Spinal cord (tissue), 10 donors: ENCODE data around the gene SOX18. TPM values are rescaled to one million over a fixed set of nuclear protein-coding genes. Genes with fewer than 3 reads are reported as not detected.
"Not testable (repeated sequence)": the region's sequence is repeated elsewhere in the genome, so short reads cannot be mapped to it uniquely, and the experiment has no call there.

Experiments
- DNase-seq, 6 donors: peaks; one replicate each; pipeline versions ENCODE4 v3.0.0 to v3.0.0-alpha.2; 2013 to 2015; ENCODE audit warnings: low spot score in 6 of 6, low read depth in 4 of 6
- H3K27ac ChIP-seq: one replicate; pipeline ENCODE4 v1.5.1; 2013; ENCODE audit warnings: low read depth, low read length, control low read depth
- H3K27me3 ChIP-seq: one replicate; pipeline ENCODE4 v1.6.1; 2013; ENCODE audit warnings: low read length; ENCODE audit not compliant: control insufficient read depth, insufficient read depth
- H3K36me3 ChIP-seq: one replicate; pipeline ENCODE4 v1.6.1; 2013; ENCODE audit warnings: low read length; ENCODE audit not compliant: control insufficient read depth, insufficient read depth
- H3K4me1 ChIP-seq: one replicate; pipeline ENCODE4 v1.6.1; 2013; ENCODE audit warnings: low read length; ENCODE audit not compliant: control insufficient read depth, insufficient read depth
- H3K4me3 ChIP-seq: one replicate; pipeline ENCODE4 v1.5.1; 2013; ENCODE audit warnings: low read depth, low read length, control low read depth
- H3K9me3 ChIP-seq: one replicate; pipeline ENCODE4 v1.6.1; 2013; ENCODE audit warnings: low read length; ENCODE audit not compliant: control insufficient read depth, insufficient read depth
- WGBS: methylation state at CpG from one replicate; pipeline ENCODE4 v1.1.5; 2013; ENCODE audit warnings: missing lambda C conversion rate; ENCODE audit not compliant: insufficient coverage; 5-methylcytosine and 5-hydroxymethylcytosine counted together
- polyA plus RNA-seq, 2 donors: library from polyadenylated mRNA; unstranded; fragments of 120-200 nt; gene quantifications; one replicate each; pipeline ENCODE4 v1.2.1, GENCODE V29; 2013; ENCODE audit not compliant: insufficient read length in 2 of 2
- total RNA-seq, 2 donors: library from RNA; depleted of rRNA in 1 of 2; stranded (reverse); fragments of 120-200 nt in 1 of 2; fragments of >200 nt in 1 of 2; gene quantifications; one replicate each; pipeline versions ENCODE4 v1.2.3 to v1.2.4, GENCODE V29; 2013 to 2014
- donor health status: healthy.

Gene SOX18
- total and polyA plus RNA-seq, 4 donors, result 2.4 to 12.3 (median 5.8) TPM

DNA sequence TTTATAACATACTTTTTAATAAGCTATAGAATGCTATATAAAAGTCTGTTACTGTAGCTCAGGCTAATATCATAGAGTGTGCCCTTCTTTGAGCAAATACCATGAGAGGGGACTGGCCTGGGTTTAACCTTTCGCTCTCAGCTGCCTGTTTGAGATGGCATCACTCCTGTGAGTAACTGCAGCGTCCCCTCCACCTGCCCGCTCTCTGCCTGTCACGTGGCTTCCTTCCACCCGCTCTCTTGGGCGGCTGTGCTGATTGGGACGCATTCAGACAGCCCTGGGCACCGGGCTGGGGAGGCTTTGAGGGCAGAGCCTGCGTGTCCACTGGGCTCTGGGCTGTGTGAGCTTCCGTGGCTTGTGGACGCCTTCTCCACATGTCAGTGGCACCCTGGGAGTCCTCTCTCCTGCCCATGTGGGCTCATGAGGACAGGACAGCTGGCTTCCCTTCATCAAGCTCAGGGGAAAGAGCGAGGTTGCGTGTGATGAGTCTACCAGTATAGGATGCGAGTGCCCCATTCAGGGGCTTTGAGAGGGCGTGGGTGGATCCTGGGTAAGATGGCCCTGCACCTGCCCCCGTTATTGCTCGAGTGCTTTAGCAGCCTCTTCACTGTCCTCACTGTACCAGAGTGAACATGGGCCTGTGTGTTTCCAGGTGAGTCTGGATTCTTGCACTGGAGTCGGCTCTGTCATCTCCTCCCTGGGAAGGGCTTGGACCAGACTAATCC, 24.2 kb downstream of the SOX18 start:
- no peak overlapping the region for H3K4me3 ChIP-seq
- WGBS, result 98% methylated on average over 18 of the region's 18 CpGs
- H3K36me3 ChIP-seq, result peaks cover 96% of the 10 kb centered on the region
- no peaks in the 10 kb centered on the region for H3K27me3 ChIP-seq
- DNase-seq, result no peak
- no peaks in the 10 kb centered on the region for H3K9me3 ChIP-seq
- no peak overlapping the region for H3K27ac ChIP-seq
- peaks cover 12% of the 10 kb centered on the region for H3K4me1 ChIP-seq

DNA sequence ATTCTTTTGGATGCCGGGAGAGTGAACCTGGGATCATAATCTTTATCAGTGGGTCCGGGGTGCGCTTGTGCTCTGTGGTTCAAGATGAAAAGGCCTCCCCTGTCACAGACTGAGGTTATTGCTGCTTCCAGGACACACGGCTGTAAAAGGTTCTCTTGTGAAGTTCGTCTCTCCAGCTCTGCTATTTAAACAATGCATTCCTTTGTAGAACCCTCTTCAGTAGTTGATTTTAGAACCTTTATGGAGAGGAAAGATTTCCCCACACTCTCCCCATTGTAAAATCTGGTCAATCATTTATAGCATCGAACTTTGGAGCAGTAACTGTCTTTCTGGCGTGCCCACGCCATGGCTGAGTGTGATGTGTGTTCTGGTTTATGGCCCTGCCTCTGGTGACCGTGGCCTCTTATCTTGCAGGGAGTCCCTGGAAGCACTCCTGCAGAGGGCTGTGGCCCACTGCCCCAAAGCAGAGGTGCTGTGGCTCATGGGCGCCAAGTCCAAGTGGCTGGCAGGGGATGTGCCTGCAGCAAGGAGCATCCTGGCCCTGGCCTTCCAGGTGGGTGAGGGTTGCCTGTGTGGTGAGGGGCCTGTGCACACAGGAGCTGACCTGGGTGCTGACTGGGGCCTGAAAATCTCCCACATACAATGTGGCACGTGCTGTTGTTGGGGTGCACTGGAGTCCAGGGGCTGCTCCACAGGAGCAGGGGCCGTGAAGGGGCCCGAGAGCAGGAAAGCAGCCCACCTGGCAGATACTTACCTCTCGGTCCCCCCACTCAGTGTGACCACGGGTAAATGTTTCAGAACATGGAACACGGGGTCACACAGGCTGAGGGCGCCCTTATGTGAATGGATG, 25.1 kb downstream of the SOX18 start:
- Histone ChIP-seq H3K36me3 (peaks cover 93% of the 10 kb centered on the region), H3K27ac (no peak overlapping the region), H3K9me3 (no peaks in the 10 kb centered on the region), H3K27me3 (no peaks in the 10 kb centered on the region), H3K4me3 (no peak overlapping the region), H3K4me1 (peaks cover 12% of the 10 kb centered on the region)
- DNase-seq, result no peak
- 93% methylated on average over 7 of the region's 17 CpGs for WGBS

- Histone ChIP-seq H3K36me3 (peaks cover 95% of the 10 kb centered on the region), H3K9me3 (no peaks in the 10 kb centered on the region), H3K4me1 (peaks cover 12% of the 10 kb centered on the region), H3K27me3 (no peaks in the 10 kb centered on the region), H3K27ac (no peak overlapping the region), H3K4me3 (no peak overlapping the region)
- 81% methylated on average over 14 of the region's 15 CpGs for WGBS
- DNase-seq, result no peak
Measured at GRCh38 chr20:64023361-64024140, 25.9 kb downstream of the SOX18 start.

DNA sequence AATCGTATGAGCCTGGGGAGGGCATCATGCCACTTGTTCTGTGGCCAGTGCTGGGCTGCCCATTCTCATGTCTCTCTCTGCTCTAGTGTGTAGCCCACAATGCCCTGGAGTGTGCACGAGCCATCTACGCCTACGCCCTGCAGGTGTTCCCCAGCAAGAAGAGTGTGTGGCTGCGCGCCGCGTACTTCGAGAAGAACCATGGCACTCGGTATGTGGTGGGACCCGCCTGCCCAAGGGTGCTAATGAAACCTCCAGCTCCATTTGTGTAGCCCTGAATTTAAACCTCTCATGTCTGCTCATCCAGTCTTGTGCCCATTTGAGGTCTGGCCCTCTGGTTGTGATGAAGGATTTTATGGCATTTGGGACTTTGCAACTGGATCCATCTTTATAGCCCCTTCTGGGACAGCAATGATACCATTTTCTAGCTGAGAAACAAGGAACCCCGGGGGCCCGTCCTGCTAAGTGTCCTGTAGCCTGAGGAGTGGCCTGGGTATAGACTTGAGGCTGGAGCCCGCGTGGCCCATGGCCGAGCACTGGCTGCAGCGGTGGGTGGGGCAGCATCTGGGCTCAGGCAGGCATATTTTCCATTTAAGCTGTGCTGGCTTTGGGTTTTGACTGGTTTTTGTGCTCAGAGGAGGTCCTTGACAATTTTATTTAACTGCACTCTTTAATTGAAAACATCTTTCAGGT, 26.6 kb downstream of the SOX18 start:
- WGBS, result 93% methylated on average over 17 of the region's 17 CpGs
- Histone ChIP-seq H3K27me3 (no peaks in the 10 kb centered on the region), H3K9me3 (no peaks in the 10 kb centered on the region), H3K4me3 (no peak overlapping the region), H3K36me3 (peaks cover 95% of the 10 kb centered on the region), H3K27ac (no peak overlapping the region), H3K4me1 (peaks cover 12% of the 10 kb centered on the region)
- peak in 1 of 6 donors; percentile 26 for DNase-seq

GRCh38 chr20:64021124-64021975, 28.1 kb downstream of the SOX18 start:
- no peak overlapping the region for H3K27ac ChIP-seq
- DNase-seq, result no peak
- H3K27me3 ChIP-seq, result no peaks in the 10 kb centered on the region
- peaks cover 12% of the 10 kb centered on the region for H3K4me1 ChIP-seq
- H3K4me3 ChIP-seq, result no peak overlapping the region
- 97% methylated on average over 32 of the region's 36 CpGs for WGBS
- H3K9me3 ChIP-seq, result no peaks in the 10 kb centered on the region
- peaks cover 94% of the 10 kb centered on the region for H3K36me3 ChIP-seq

- no peak overlapping the region for H3K27ac ChIP-seq
- no peaks in the 10 kb centered on the region for H3K9me3 ChIP-seq
- DNase-seq, result no peak
- WGBS, result 100% methylated on average over 1 of the region's 2 CpGs
- H3K27me3 ChIP-seq, result no peaks in the 10 kb centered on the region
- H3K4me1 ChIP-seq, result no peaks in the 10 kb centered on the region
- H3K36me3 ChIP-seq, result peaks cover 80% of the 10 kb centered on the region
- H3K4me3 ChIP-seq, result no peak overlapping the region
Measured at GRCh38 chr20:64015635-64016034, 33.8 kb downstream of the SOX18 start.

- WGBS, result no CpG with 5 or more reads among the region's 20 CpGs
- H3K36me3 ChIP-seq, result peaks cover 80% of the 10 kb centered on the region
- not testable (repeated sequence) for H3K4me1 ChIP-seq
Measured at GRCh38 chr20:64012385-64013154, 36.9 kb downstream of the SOX18 start.

GRCh38 chr20:64011366-64011779, 38.1 kb downstream of the SOX18 start:
- WGBS, result 96% methylated on average over 16 of the region's 16 CpGs
- H3K9me3 ChIP-seq, result no peaks in the 10 kb centered on the region
- DNase-seq, result no peak
- H3K4me3 ChIP-seq, result no peak overlapping the region
- H3K36me3 ChIP-seq, result peaks cover 81% of the 10 kb centered on the region
- H3K27me3 ChIP-seq, result no peaks in the 10 kb centered on the region
- H3K27ac ChIP-seq, result no peak overlapping the region
- no peaks in the 10 kb centered on the region for H3K4me1 ChIP-seq

More at GRCh38 chr20:64012385-64013154, 36.9 kb downstream of the SOX18 start:
- not testable (repeated sequence) for H3K27me3 ChIP-seq, H3K27ac ChIP-seq, H3K9me3 ChIP-seq, H3K4me3 ChIP-seq, DNase-seq
